Measurements from ENCODE around the gene ZCCHC2. TPM values are rescaled to one million over a fixed set of nuclear protein-coding genes. Genes with fewer than 3 reads are reported as not detected.

Gene ZCCHC2
- total and polyA plus RNA-seq, 2 of the 13 experiments (the other 11 are each of a cell fraction or from before 2014, with no cell fraction given), result 62.5 to 76.1 TPM

DNA sequence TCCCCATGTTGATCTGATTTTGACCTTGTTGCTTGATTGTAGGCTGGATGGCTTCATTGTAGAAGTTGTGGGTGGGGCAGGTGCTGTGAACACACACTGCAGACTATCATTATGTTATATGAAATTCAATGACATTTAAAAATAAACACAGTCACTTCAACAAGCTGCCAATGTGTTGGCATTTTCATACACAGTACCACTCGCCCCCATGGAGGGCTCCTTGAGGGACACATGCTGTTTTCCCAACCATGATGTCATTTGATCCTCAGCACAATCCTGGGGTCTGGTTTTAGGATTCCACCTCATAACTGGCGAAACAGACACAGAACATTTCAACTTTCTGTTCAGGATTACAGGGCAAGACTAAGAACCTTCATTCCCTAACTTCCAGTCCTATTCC, 86.9 kb downstream of the ZCCHC2 start (continued):
- no peak for TF ChIP-seq ZNF660 (CRISPR knock-in tag; IDR thresholded peaks at IDR 0.05; ENCODE audit: borderline replicate concordance, low read depth)
- TF ChIP-seq ZNF34 (CRISPR knock-in tag; IDR thresholded peaks at IDR 0.05; ENCODE audit: borderline replicate concordance), result no peak
- no peak for TF ChIP-seq ZBTB1 (CRISPR knock-in tag; IDR thresholded peaks at IDR 0.05; ENCODE audit: borderline replicate concordance)
- TF ChIP-seq MED13 (CRISPR knock-in tag; IDR thresholded peaks at IDR 0.05), result no peak
- TF ChIP-seq HNF4A (CRISPR knock-in tag; IDR thresholded peaks at IDR 0.05), result no peak
- TF ChIP-seq ZNF343 (CRISPR knock-in tag; IDR thresholded peaks at IDR 0.05), result no peak
- TF ChIP-seq, protein P1, sequence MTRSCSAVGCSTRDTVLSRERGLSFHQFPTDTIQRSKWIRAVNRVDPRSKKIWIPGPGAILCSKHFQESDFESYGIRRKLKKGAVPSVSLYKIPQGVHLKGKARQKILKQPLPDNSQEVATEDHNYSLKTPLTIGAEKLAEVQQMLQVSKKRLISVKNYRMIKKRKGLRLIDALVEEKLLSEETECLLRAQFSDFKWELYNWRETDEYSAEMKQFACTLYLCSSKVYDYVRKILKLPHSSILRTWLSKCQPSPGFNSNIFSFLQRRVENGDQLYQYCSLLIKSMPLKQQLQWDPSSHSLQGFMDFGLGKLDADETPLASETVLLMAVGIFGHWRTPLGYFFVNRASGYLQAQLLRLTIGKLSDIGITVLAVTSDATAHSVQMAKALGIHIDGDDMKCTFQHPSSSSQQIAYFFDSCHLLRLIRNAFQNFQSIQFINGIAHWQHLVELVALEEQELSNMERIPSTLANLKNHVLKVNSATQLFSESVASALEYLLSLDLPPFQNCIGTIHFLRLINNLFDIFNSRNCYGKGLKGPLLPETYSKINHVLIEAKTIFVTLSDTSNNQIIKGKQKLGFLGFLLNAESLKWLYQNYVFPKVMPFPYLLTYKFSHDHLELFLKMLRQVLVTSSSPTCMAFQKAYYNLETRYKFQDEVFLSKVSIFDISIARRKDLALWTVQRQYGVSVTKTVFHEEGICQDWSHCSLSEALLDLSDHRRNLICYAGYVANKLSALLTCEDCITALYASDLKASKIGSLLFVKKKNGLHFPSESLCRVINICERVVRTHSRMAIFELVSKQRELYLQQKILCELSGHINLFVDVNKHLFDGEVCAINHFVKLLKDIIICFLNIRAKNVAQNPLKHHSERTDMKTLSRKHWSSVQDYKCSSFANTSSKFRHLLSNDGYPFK (CRISPR knock-in tag; IDR thresholded peaks at IDR 0.05; ENCODE audit: borderline replicate concordance), result no peak
- TF ChIP-seq, protein P2, sequence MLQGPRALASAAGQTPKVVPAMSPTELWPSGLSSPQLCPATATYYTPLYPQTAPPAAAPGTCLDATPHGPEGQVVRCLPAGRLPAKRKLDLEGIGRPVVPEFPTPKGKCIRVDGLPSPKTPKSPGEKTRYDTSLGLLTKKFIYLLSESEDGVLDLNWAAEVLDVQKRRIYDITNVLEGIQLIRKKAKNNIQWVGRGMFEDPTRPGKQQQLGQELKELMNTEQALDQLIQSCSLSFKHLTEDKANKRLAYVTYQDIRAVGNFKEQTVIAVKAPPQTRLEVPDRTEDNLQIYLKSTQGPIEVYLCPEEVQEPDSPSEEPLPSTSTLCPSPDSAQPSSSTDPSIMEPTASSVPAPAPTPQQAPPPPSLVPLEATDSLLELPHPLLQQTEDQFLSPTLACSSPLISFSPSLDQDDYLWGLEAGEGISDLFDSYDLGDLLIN (CRISPR knock-in tag; IDR thresholded peaks at IDR 0.05; ENCODE audit: borderline replicate concordance), result no peak
- TF ChIP-seq ZNF253 (CRISPR knock-in tag; IDR thresholded peaks at IDR 0.05; ENCODE audit: borderline replicate concordance), result no peak
- TF ChIP-seq GATAD1 (CRISPR knock-in tag; IDR thresholded peaks at IDR 0.05), result no peak
- no peak for TF ChIP-seq NR1H2 (CRISPR knock-in tag; IDR thresholded peaks at IDR 0.05; ENCODE audit: borderline replicate concordance, low read depth)
- TF ChIP-seq ZNF589 (CRISPR knock-in tag; conservative IDR thresholded peaks at IDR 0.05), result no peak
- no peak for TF ChIP-seq SP4 (CRISPR knock-in tag; IDR thresholded peaks at IDR 0.05)
